Body of pancreas (tissue), 4 donors: ENCODE results near the gene YWHAE. TPM values are rescaled to one million over a fixed set of nuclear protein-coding genes. Genes with fewer than 3 reads are reported as not detected.

Experiments
- ATAC-seq: fragments of 150-250 bp; one replicate; pipeline ENCODE4 v1.9.1; 2016
- DNase-seq, 4 donors: peaks; one replicate each; pipeline ENCODE4 v3.0.0-alpha.2; 2019
- H3K27ac ChIP-seq, 4 donors: fragments of 200-600 bp; sonication (generic); 1 replicate in 3 of 4; 2 replicates in 1 of 4; pipeline versions ENCODE4 v1.5.1 to v1.6.1; 2016 to 2019; ENCODE audit warnings: mild to moderate bottlenecking in 1 of 4, mixed read lengths in 1 of 4, moderate library complexity in 1 of 4
- H3K27me3 ChIP-seq, 2 donors: fragments of 200-600 bp; sonication (generic); one replicate each; pipeline ENCODE4 v1.6.0; 2016; ENCODE audit warnings: mild to moderate bottlenecking in 1 of 2
- H3K36me3 ChIP-seq, 2 donors: fragments of 200-600 bp; sonication (generic); replicated peaks in 1 of 2; 2 replicates each; pipeline ENCODE4 v1.5.1; 2016; ENCODE audit warnings: low read depth in 2 of 2; ENCODE audit not compliant: insufficient read depth in 1 of 2
- H3K4me1 ChIP-seq: fragments of 200-600 bp; sonication (generic); one replicate; pipeline ENCODE4 v1.6.0; 2016
- H3K4me3 ChIP-seq, 2 donors: fragments of 200-600 bp; sonication (generic); 1 replicate in 1 of 2; 2 replicates in 1 of 2; pipeline ENCODE4 v1.5.1; 2016 to 2019
- H3K9me3 ChIP-seq, 3 donors: fragments of 200-600 bp; sonication (generic); 1 replicate in 2 of 3; 2 replicates in 1 of 3; pipeline ENCODE4 v1.5.1; 2016
- CTCF ChIP-seq, 7 experiments: fragments of 450-650 bp in 4 of 7; fragments of 200-600 bp in 3 of 7; sonication (generic) in 3 of 7; IDR thresholded peaks; one replicate each; pipeline ENCODE4 v1.5.1; 2016 to 2019; ENCODE audit warnings: antibody characterized with exemption in 7 of 7
- POLR2A ChIP-seq, 3 donors: fragments of 450-650 bp; IDR thresholded peaks; one replicate each; pipeline ENCODE4 v1.6.1; 2016; ENCODE audit warnings: antibody characterized with exemption in 3 of 3, mild to moderate bottlenecking in 2 of 3
- WGBS, 2 donors: methylation state at CpG; one replicate each; pipeline ENCODE4 v1.1.5; 2017; 5-methylcytosine and 5-hydroxymethylcytosine counted together
- intact Hi-C: fragments of 100-400 bp; cut with DNase I; formaldehyde crosslinking; loops from one replicate; pipeline ENCODE4 v1.15.1; 2023
- total RNA-seq, 2 donors: library from RNA; depleted of rRNA; stranded (reverse); fragments of >200 nt; gene quantifications; one replicate each; pipeline ENCODE4 v1.1.0, GENCODE V29; 2016

The YWHAE gene
- total RNA-seq, 2 donors from 2014 or later, result 301 to 378 TPM

GRCh38 chr17:1347589-1348323 is 52.3 kb downstream of the YWHAE start:
- Histone ChIP-seq H3K4me3 (no peak overlapping the region), H3K27ac (peak overlapping the region in 2 of 4 donors; percentile 48 to 53), H3K9me3 (no peaks in the 10 kb centered on the region), H3K36me3 (peaks cover 0 to 12% of the 10 kb centered on the region in 2 donors), H3K27me3 (no peaks in the 10 kb centered on the region), H3K4me1 (peaks cover 18% of the 10 kb centered on the region)
- DNase-seq (peak in 3 of 4 donors; percentile 36 to 51 (median 39)), ATAC-seq (peak; percentile 71)
- intact Hi-C loops, result no loop called here
- TF ChIP-seq POLR2A (IDR thresholded peaks at IDR 0.05), result no peak
- no peak for TF ChIP-seq CTCF (IDR thresholded peaks at IDR 0.05)
- 34 to 44% methylated on average over 11 of the region's 11 CpGs for WGBS, 2 donors

- 90 to 94% methylated on average over 7 of the region's 7 CpGs for WGBS, 2 donors
- H3K4me1 ChIP-seq, result peaks cover 18% of the 10 kb centered on the region
- no peaks in the 10 kb centered on the region for H3K9me3 ChIP-seq
- no peak overlapping the region for H3K27ac ChIP-seq
- intact Hi-C loops, result no loop called here
- H3K4me3 ChIP-seq, result no peak overlapping the region
- no peak for DNase-seq
- no peak for TF ChIP-seq CTCF (IDR thresholded peaks at IDR 0.05)
- no peak for ATAC-seq
- H3K27me3 ChIP-seq, result no peaks in the 10 kb centered on the region
- H3K36me3 ChIP-seq, result peaks cover 0 to 6% of the 10 kb centered on the region in 2 donors
Measured at GRCh38 chr17:1344521-1344920, 55.5 kb downstream of the YWHAE start.

- H3K27me3 ChIP-seq, result no peaks in the 10 kb centered on the region
- DNase-seq (no peak), ATAC-seq (no peak)
- 90 to 94% methylated on average over 5 of the region's 5 CpGs for WGBS, 2 donors
- intact Hi-C loops, result no loop called here
- peaks cover 0 to 6% of the 10 kb centered on the region in 2 donors for H3K36me3 ChIP-seq
- peaks cover 14% of the 10 kb centered on the region for H3K4me1 ChIP-seq
- H3K27ac ChIP-seq, result no peak overlapping the region
- H3K9me3 ChIP-seq, result no peaks in the 10 kb centered on the region
- TF ChIP-seq CTCF (IDR thresholded peaks at IDR 0.05) (no peak), POLR2A (IDR thresholded peaks at IDR 0.05) (no peak)
- H3K4me3 ChIP-seq, result no peak overlapping the region
Measured at GRCh38 chr17:1343554-1343953, 56.5 kb downstream of the YWHAE start.

- H3K27ac ChIP-seq, result no peak overlapping the region
- WGBS, 2 donors, result 87 to 94% methylated on average over 6 to 11 of the region's 11 CpGs
- H3K36me3 ChIP-seq, result peaks cover 0 to 6% of the 10 kb centered on the region in 2 donors
- no peaks in the 10 kb centered on the region for H3K4me1 ChIP-seq
- no peak overlapping the region for H3K4me3 ChIP-seq
- H3K9me3 ChIP-seq, result no peaks in the 10 kb centered on the region
- DNase-seq (no peak), ATAC-seq (no peak)
- intact Hi-C loops, result no loop called here
- no peak for TF ChIP-seq POLR2A (IDR thresholded peaks at IDR 0.05)
- TF ChIP-seq CTCF (IDR thresholded peaks at IDR 0.05), result no peak
- H3K27me3 ChIP-seq, result no peaks in the 10 kb centered on the region
Measured at GRCh38 chr17:1340371-1340770, 59.7 kb downstream of the YWHAE start.

GRCh38 chr17:1331708-1332107 is 68.3 kb downstream of the YWHAE start:
- Histone ChIP-seq H3K9me3 (no peaks in the 10 kb centered on the region), H3K4me3 (no peak overlapping the region), H3K36me3 (no peaks in the 10 kb centered on the region), H3K27ac (no peak overlapping the region), H3K27me3 (no peaks in the 10 kb centered on the region), H3K4me1 (no peaks in the 10 kb centered on the region)
- TF ChIP-seq CTCF (IDR thresholded peaks at IDR 0.05) (no peak), POLR2A (IDR thresholded peaks at IDR 0.05) (no peak)
- intact Hi-C loops, result loop anchor here (10.0 kb wide), 1 partner anchor 77 kb away; no protein-coding TSS in a partner anchor
- DNase-seq (no peak), ATAC-seq (no peak)
- 46 to 71% methylated on average over 8 of the region's 8 CpGs for WGBS, 2 donors
